Panc1 (cell line): ENCODE data around the gene FCHSD2.

Experiments used
- REST ChIP-seq, 2 experiments: IDR thresholded peaks; 2 replicates each; pipeline ENCODE4 v1.6.1; 2011 to 2012; ENCODE audit warnings: low read depth in 2 of 2, control low read depth in 1 of 2, low read length in 1 of 2, mild to moderate bottlenecking in 1 of 2, moderate library complexity in 1 of 2; ENCODE audit not compliant: insufficient read depth in 1 of 2
- TF ChIP-seq, protein P1 (sequence below): fragments of 450-650 bp; IDR thresholded peaks from 2 replicates; pipeline ENCODE4 v1.5.1; 2017; ENCODE audit warnings: mild to moderate bottlenecking

DNA sequence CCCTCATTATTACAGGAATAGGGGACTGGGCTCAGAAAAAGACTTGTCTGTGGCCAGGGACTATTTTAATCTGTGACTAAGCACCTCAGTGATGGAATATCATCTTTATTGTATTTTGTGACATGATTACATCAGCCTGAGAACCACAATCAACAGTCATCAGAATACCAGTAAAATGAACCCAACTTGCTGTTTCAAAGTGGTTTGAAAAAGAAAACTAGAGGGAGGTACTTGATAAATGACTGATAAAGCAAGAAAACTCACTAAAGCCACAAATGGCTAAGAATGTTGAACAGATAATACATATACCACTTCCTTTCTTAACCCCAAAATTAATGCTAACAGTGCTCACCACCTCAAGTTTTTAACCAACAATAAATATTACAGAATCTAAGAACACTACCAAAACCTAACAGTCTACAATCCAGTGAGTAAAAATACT lies 172.2 kb downstream of the FCHSD2 start:
- TF ChIP-seq REST (IDR thresholded peaks at IDR 0.05; ENCODE audit: insufficient read depth in 1 of 2, low read depth in 2 of 2, low read length in 1 of 2): no peak
- TF ChIP-seq, protein P1, sequence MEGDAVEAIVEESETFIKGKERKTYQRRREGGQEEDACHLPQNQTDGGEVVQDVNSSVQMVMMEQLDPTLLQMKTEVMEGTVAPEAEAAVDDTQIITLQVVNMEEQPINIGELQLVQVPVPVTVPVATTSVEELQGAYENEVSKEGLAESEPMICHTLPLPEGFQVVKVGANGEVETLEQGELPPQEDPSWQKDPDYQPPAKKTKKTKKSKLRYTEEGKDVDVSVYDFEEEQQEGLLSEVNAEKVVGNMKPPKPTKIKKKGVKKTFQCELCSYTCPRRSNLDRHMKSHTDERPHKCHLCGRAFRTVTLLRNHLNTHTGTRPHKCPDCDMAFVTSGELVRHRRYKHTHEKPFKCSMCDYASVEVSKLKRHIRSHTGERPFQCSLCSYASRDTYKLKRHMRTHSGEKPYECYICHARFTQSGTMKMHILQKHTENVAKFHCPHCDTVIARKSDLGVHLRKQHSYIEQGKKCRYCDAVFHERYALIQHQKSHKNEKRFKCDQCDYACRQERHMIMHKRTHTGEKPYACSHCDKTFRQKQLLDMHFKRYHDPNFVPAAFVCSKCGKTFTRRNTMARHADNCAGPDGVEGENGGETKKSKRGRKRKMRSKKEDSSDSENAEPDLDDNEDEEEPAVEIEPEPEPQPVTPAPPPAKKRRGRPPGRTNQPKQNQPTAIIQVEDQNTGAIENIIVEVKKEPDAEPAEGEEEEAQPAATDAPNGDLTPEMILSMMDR: no peak
